ENCODE data around the gene RFC5. TPM values are rescaled to one million over a fixed set of nuclear protein-coding genes. Genes with fewer than 3 reads are reported as not detected.

The RFC5 gene
- total and polyA plus RNA-seq, 4 donors = 5.4 to 26.4 (median 6.7) TPM

GRCh38 chr12:118050972-118051910 is 34.7 kb downstream of the RFC5 start:
- Histone ChIP-seq H3K4me3 (ENCODE audit: low read depth in 1 of 3, low read length in 3 of 3) (no peak overlapping the region), H3K36me3 (ENCODE audit: control insufficient read depth in 4 of 4, insufficient read depth in 3 of 4, low read depth in 1 of 4, low read length in 3 of 4) (peaks cover 0 to 10% (median 6%) of the 10 kb centered on the region in 4 donors), H3K27ac (ENCODE audit: low read depth in 1 of 2, low read length in 2 of 2) (peak overlapping the region in 1 of 2 donors; percentile 86), H3K27me3 (ENCODE audit: control insufficient read depth in 4 of 4, insufficient read depth in 4 of 4, low read length in 3 of 4) (no peaks in the 10 kb centered on the region), H3K9me3 (ENCODE audit: control insufficient read depth in 4 of 4, low read length in 3 of 4) (no peaks in the 10 kb centered on the region), H3K4me1 (ENCODE audit: control insufficient read depth in 4 of 4, insufficient read depth in 4 of 4, low read length in 3 of 4) (peaks cover 13 to 35% (median 31%) of the 10 kb centered on the region in 4 donors), H3K9ac (ENCODE audit: low read depth in 1 of 2, low read length in 2 of 2) (no peak overlapping the region)
- DNase-seq (ENCODE audit: low spot score) = no peak
- WGBS = 91% methylated on average over 12 of the region's 12 CpGs
- TF ChIP-seq FOXA2 (IDR thresholded peaks at IDR 0.05) (no peak), TAF1 (conservative IDR thresholded peaks at IDR 0.05) (no peak), RXRA (IDR thresholded peaks at IDR 0.05) (no peak), YY1 (IDR thresholded peaks at IDR 0.05) (no peak), JUND (IDR thresholded peaks at IDR 0.05) (no peak), SP1 (IDR thresholded peaks at IDR 0.05) (no peak), RAD21 (IDR thresholded peaks at IDR 0.05) (no peak)

DNA sequence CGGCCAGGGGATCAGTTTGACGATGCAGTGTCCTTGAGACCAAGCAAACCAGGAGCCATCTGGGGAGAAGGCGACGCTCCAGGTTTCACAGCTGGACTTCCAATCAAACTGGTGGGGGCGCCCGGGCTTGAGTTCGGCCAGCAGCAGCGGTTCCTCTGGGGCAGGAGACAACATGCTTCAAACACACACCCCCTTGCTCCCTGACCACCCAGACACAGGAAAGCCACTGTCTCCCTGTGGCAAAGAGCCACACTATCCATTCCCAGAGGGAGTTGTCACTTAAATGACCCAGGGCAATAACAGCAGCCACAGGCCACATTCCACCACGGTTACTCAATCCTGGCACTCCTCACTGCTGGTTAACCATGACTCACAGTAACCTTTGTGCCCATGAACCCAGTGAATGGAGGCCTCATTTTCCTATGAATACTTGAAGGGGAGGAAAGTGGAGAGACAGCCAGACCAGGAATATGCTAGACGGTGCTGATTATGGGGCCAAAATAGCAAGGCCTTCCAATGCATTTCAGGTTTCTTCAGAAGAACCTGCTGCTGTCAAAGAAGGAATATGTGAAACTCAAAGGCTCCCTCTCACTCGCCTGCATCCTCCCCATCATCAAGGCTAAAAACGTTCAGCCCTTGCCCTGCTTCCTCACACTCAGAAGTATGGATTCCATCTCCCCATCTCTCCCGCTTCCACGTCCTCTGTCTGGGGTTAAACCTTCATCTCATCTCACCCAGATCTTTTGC is 36.0 kb downstream of the RFC5 start:
- peak overlapping the region; percentile 86 to 92 for H3K27ac ChIP-seq (ENCODE audit: low read depth in 1 of 2, low read length in 2 of 2)
- peak; percentile 48 for DNase-seq (ENCODE audit: low spot score)
- H3K4me3 ChIP-seq (ENCODE audit: low read depth in 1 of 3, low read length in 3 of 3) = no peak overlapping the region
- no peaks in the 10 kb centered on the region for H3K9me3 ChIP-seq (ENCODE audit: control insufficient read depth in 4 of 4, low read length in 3 of 4)
- 36% methylated on average over 14 of the region's 14 CpGs for WGBS
- peak; percentile 63 for TF ChIP-seq HNF4G (IDR thresholded peaks at IDR 0.05)
- TF ChIP-seq, protein P1, sequence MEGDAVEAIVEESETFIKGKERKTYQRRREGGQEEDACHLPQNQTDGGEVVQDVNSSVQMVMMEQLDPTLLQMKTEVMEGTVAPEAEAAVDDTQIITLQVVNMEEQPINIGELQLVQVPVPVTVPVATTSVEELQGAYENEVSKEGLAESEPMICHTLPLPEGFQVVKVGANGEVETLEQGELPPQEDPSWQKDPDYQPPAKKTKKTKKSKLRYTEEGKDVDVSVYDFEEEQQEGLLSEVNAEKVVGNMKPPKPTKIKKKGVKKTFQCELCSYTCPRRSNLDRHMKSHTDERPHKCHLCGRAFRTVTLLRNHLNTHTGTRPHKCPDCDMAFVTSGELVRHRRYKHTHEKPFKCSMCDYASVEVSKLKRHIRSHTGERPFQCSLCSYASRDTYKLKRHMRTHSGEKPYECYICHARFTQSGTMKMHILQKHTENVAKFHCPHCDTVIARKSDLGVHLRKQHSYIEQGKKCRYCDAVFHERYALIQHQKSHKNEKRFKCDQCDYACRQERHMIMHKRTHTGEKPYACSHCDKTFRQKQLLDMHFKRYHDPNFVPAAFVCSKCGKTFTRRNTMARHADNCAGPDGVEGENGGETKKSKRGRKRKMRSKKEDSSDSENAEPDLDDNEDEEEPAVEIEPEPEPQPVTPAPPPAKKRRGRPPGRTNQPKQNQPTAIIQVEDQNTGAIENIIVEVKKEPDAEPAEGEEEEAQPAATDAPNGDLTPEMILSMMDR (IDR thresholded peaks at IDR 0.05; ENCODE audit: low read depth, low read length, missing input control) = no peak
- TF ChIP-seq YY1 (IDR thresholded peaks at IDR 0.05) = peak; percentile 93
- TF ChIP-seq FOXA2 (IDR thresholded peaks at IDR 0.05) = peak; percentile 76
- no peak for TF ChIP-seq TAF1 (conservative IDR thresholded peaks at IDR 0.05)
- peak; percentile 97 for TF ChIP-seq NR2F2 (IDR thresholded peaks at IDR 0.05)
- TF ChIP-seq FOXA1 (IDR thresholded peaks at IDR 0.05) = peak; percentile 76
- peak; percentile 92 to 95 for TF ChIP-seq HNF4A (conservative IDR thresholded peaks at IDR 0.05)
- TF ChIP-seq, protein P2, sequence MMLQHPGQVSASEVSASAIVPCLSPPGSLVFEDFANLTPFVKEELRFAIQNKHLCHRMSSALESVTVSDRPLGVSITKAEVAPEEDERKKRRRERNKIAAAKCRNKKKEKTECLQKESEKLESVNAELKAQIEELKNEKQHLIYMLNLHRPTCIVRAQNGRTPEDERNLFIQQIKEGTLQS (IDR thresholded peaks at IDR 0.05) = peak; percentile 93
- TF ChIP-seq, protein P3, sequence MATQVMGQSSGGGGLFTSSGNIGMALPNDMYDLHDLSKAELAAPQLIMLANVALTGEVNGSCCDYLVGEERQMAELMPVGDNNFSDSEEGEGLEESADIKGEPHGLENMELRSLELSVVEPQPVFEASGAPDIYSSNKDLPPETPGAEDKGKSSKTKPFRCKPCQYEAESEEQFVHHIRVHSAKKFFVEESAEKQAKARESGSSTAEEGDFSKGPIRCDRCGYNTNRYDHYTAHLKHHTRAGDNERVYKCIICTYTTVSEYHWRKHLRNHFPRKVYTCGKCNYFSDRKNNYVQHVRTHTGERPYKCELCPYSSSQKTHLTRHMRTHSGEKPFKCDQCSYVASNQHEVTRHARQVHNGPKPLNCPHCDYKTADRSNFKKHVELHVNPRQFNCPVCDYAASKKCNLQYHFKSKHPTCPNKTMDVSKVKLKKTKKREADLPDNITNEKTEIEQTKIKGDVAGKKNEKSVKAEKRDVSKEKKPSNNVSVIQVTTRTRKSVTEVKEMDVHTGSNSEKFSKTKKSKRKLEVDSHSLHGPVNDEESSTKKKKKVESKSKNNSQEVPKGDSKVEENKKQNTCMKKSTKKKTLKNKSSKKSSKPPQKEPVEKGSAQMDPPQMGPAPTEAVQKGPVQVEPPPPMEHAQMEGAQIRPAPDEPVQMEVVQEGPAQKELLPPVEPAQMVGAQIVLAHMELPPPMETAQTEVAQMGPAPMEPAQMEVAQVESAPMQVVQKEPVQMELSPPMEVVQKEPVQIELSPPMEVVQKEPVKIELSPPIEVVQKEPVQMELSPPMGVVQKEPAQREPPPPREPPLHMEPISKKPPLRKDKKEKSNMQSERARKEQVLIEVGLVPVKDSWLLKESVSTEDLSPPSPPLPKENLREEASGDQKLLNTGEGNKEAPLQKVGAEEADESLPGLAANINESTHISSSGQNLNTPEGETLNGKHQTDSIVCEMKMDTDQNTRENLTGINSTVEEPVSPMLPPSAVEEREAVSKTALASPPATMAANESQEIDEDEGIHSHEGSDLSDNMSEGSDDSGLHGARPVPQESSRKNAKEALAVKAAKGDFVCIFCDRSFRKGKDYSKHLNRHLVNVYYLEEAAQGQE (IDR thresholded peaks at IDR 0.05) = peak; percentile 86
- TF ChIP-seq SP1 (IDR thresholded peaks at IDR 0.05) = peak; percentile 98
- peak; percentile 49 to 51 for TF ChIP-seq RAD21 (IDR thresholded peaks at IDR 0.05)
- TF ChIP-seq, protein P4, sequence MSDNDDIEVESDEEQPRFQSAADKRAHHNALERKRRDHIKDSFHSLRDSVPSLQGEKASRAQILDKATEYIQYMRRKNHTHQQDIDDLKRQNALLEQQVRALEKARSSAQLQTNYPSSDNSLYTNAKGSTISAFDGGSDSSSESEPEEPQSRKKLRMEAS (IDR thresholded peaks at IDR 0.05) = peak; percentile 76
- TF ChIP-seq ZBTB33 (IDR thresholded peaks at IDR 0.05) = peak; percentile 90
- peak; percentile 98 for TF ChIP-seq JUND (IDR thresholded peaks at IDR 0.05)
- peak in 1 of 2 donors; percentile 71 for TF ChIP-seq EGR1 (IDR thresholded peaks at IDR 0.05; ENCODE audit: low read depth in 2 of 2)
- no peak for TF ChIP-seq GABPA (IDR thresholded peaks at IDR 0.05 in 1 of 2, conservative IDR thresholded peaks at IDR 0.05 in 1 of 2)
- peak; percentile 99 to 100 for TF ChIP-seq RXRA (IDR thresholded peaks at IDR 0.05)
- no peaks in the 10 kb centered on the region for H3K27me3 ChIP-seq (ENCODE audit: control insufficient read depth in 4 of 4, insufficient read depth in 4 of 4, low read length in 3 of 4)
- peaks cover 0 to 10% (median 6%) of the 10 kb centered on the region in 4 donors for H3K36me3 ChIP-seq (ENCODE audit: control insufficient read depth in 4 of 4, insufficient read depth in 3 of 4, low read depth in 1 of 4, low read length in 3 of 4)
- peak overlapping the region in 1 of 2 donors; percentile 54 for H3K9ac ChIP-seq (ENCODE audit: low read depth in 1 of 2, low read length in 2 of 2)
- H3K4me1 ChIP-seq (ENCODE audit: control insufficient read depth in 4 of 4, insufficient read depth in 4 of 4, low read length in 3 of 4) = peaks cover 19 to 43% (median 37%) of the 10 kb centered on the region in 4 donors
